GM19397 (cell line): Measurements from ENCODE around the gene LAMA3.

Source experiments
- ATAC-seq: cut with Tn5 transposase; IDR thresholded peaks from one replicate; pipeline ENCODE4 v1.9.1; 2021; ENCODE audit warnings: mild to moderate bottlenecking, moderate library complexity; ENCODE audit not compliant: unreplicated experiment

The LAMA3 gene

GRCh38 chr18:23814991-23815614 lies 125.8 kb downstream of the LAMA3 start:
- ATAC-seq = no peak

GRCh38 chr18:23816021-23816420 lies 126.8 kb downstream of the LAMA3 start:
- no peak for ATAC-seq

GRCh38 chr18:23816740-23817139 lies 127.5 kb downstream of the LAMA3 start:
- ATAC-seq = no peak

GRCh38 chr18:23819001-23819400 lies 129.7 kb downstream of the LAMA3 start:
- no peak for ATAC-seq

GRCh38 chr18:23822590-23823385 lies 133.5 kb downstream of the LAMA3 start:
- no peak for ATAC-seq

- no peak for ATAC-seq
Measured at GRCh38 chr18:23824240-23824639, 135.0 kb downstream of the LAMA3 start.

- no peak for ATAC-seq
Measured at GRCh38 chr18:23824669-23825068, 135.4 kb downstream of the LAMA3 start.

- ATAC-seq = no peak
Measured at GRCh38 chr18:23825496-23825895, 136.2 kb downstream of the LAMA3 start.

GRCh38 chr18:23825978-23826405 lies 136.7 kb downstream of the LAMA3 start:
- peak; percentile 68 for ATAC-seq

GRCh38 chr18:23826850-23827620 lies 137.8 kb downstream of the LAMA3 start:
- ATAC-seq = no peak

- no peak for ATAC-seq
Measured at GRCh38 chr18:23827681-23828080, 138.4 kb downstream of the LAMA3 start.

GRCh38 chr18:23828426-23828825 lies 139.2 kb downstream of the LAMA3 start:
- peak; percentile 70 for ATAC-seq

- ATAC-seq = no peak
Measured at GRCh38 chr18:23832911-23833310, 143.7 kb downstream of the LAMA3 start.

- no peak for ATAC-seq
Measured at GRCh38 chr18:23833714-23834113, 144.5 kb downstream of the LAMA3 start.

GRCh38 chr18:23835091-23835490 lies 145.8 kb downstream of the LAMA3 start:
- ATAC-seq = no peak

GRCh38 chr18:23835506-23835905 lies 146.3 kb downstream of the LAMA3 start:
- no peak for ATAC-seq

GRCh38 chr18:23837591-23837990 lies 148.3 kb downstream of the LAMA3 start:
- no peak for ATAC-seq

- no peak for ATAC-seq
Measured at GRCh38 chr18:23838233-23838632, 149.0 kb downstream of the LAMA3 start.

- ATAC-seq = no peak
Measured at GRCh38 chr18:23838801-23839366, 149.6 kb downstream of the LAMA3 start.

- no peak for ATAC-seq
Measured at GRCh38 chr18:23842305-23842704, 153.1 kb downstream of the LAMA3 start.

- ATAC-seq = no peak
Measured at GRCh38 chr18:23844991-23845680, 155.9 kb downstream of the LAMA3 start.
